Measurements from ENCODE around the gene WFDC1. TPM values are rescaled to one million over a fixed set of nuclear protein-coding genes. Genes with fewer than 3 reads are reported as not detected.

The WFDC1 gene
- total RNA-seq, 1 experiment from 2014 or later = not detected

GRCh38 chr16:84331998-84332780, 37.5 kb downstream of the WFDC1 start:
- POLR2A ChIA-PET = no interaction called here
- Histone ChIP-seq H3K4me3 (ENCODE audit: low read depth, low read length) (no peak overlapping the region), H3K27me3 (replicated peaks; ENCODE audit: control insufficient read depth, insufficient read depth, low read length) (no peaks in the 10 kb centered on the region; the same call in 1 of the 2 replicates), H3K4me1 (no peaks in the 10 kb centered on the region), H3K9me3 (peaks cover 6% of the 10 kb centered on the region; the same call in 1 of the 2 replicates), H3K36me3 (ENCODE audit: control insufficient read depth, insufficient read depth, low read length) (no peaks in the 10 kb centered on the region)
- Mint-ChIP-seq H3K9me3 (ENCODE audit: unreplicated experiment) (peaks cover 17% of the 10 kb centered on the region), H3K27me3 (ENCODE audit: insufficient read depth, unreplicated experiment) (no peaks in the 10 kb centered on the region), H3K36me3 (ENCODE audit: insufficient read depth, unreplicated experiment) (no peaks in the 10 kb centered on the region), H3K27ac (ENCODE audit: unreplicated experiment) (no peak overlapping the region), H3K4me3 (ENCODE audit: unreplicated experiment) (no peak overlapping the region), H3K4me1 (ENCODE audit: low read depth, unreplicated experiment) (no peaks in the 10 kb centered on the region)
- BruUV-seq (replicated peaks) = no TSS peak
- TF ChIP-seq CTCF (IDR thresholded peaks at IDR 0.05; ENCODE audit: insufficient read depth in 1 of 2, low read depth in 1 of 2, low read length in 1 of 2, severe bottlenecking in 1 of 2, unreplicated experiment in 1 of 2) = no peak
- CTCF ChIA-PET = no interaction called here
- DNase-seq = no peak
- intact Hi-C loops (cut with micrococcal nuclease; ENCODE audit: unreplicated experiment) = no loop called here

- Mint-ChIP-seq H3K27ac (ENCODE audit: unreplicated experiment) (no peak overlapping the region), H3K27me3 (ENCODE audit: insufficient read depth, unreplicated experiment) (no peaks in the 10 kb centered on the region), H3K4me1 (ENCODE audit: low read depth, unreplicated experiment) (no peaks in the 10 kb centered on the region), H3K4me3 (ENCODE audit: unreplicated experiment) (no peak overlapping the region), H3K9me3 (ENCODE audit: unreplicated experiment) (peaks cover 24% of the 10 kb centered on the region), H3K36me3 (ENCODE audit: insufficient read depth, unreplicated experiment) (no peaks in the 10 kb centered on the region)
- H3K27me3 ChIP-seq (replicated peaks; ENCODE audit: control insufficient read depth, insufficient read depth, low read length) = no peaks in the 10 kb centered on the region
- ChIA-PET CTCF (interaction anchor here (0.6 kb wide), 1 partner anchor 339 kb away, joined by 3 read pairs; no protein-coding TSS in a partner anchor), POLR2A (no interaction called here)
- no peaks in the 10 kb centered on the region for H3K4me1 ChIP-seq
- no peak overlapping the region for H3K4me3 ChIP-seq (ENCODE audit: low read depth, low read length)
- no peak for DNase-seq
- no peak for TF ChIP-seq CTCF (IDR thresholded peaks at IDR 0.05; ENCODE audit: insufficient read depth in 1 of 2, low read depth in 1 of 2, low read length in 1 of 2, severe bottlenecking in 1 of 2, unreplicated experiment in 1 of 2)
- H3K36me3 ChIP-seq (ENCODE audit: control insufficient read depth, insufficient read depth, low read length) = no peaks in the 10 kb centered on the region
- intact Hi-C loops (cut with micrococcal nuclease; ENCODE audit: unreplicated experiment) = no loop called here
- BruUV-seq (replicated peaks) = no TSS peak
- peaks cover 8% of the 10 kb centered on the region; the same call in 1 of the 2 replicates for H3K9me3 ChIP-seq
Measured at GRCh38 chr16:84332975-84333684, 38.5 kb downstream of the WFDC1 start.

GRCh38 chr16:84334058-84334457, 39.4 kb downstream of the WFDC1 start:
- no peaks in the 10 kb centered on the region for H3K4me1 Mint-ChIP-seq (ENCODE audit: low read depth, unreplicated experiment)
- POLR2A ChIA-PET = no interaction called here
- H3K36me3 ChIP-seq (ENCODE audit: control insufficient read depth, insufficient read depth, low read length) = no peaks in the 10 kb centered on the region
- no peak overlapping the region for H3K4me3 ChIP-seq (ENCODE audit: low read depth, low read length)
- no peak for DNase-seq
- BruUV-seq (replicated peaks) = no TSS peak
- peaks cover 24% of the 10 kb centered on the region for H3K9me3 Mint-ChIP-seq (ENCODE audit: unreplicated experiment)
- peaks cover 8% of the 10 kb centered on the region; the same call in 1 of the 2 replicates for H3K9me3 ChIP-seq
- H3K27me3 Mint-ChIP-seq (ENCODE audit: insufficient read depth, unreplicated experiment) = no peaks in the 10 kb centered on the region
- H3K4me3 Mint-ChIP-seq (ENCODE audit: unreplicated experiment) = no peak overlapping the region
- H3K27ac Mint-ChIP-seq (ENCODE audit: unreplicated experiment) = no peak overlapping the region
- intact Hi-C loops (cut with micrococcal nuclease; ENCODE audit: unreplicated experiment) = no loop called here
- no peaks in the 10 kb centered on the region for H3K27me3 ChIP-seq (replicated peaks; ENCODE audit: control insufficient read depth, insufficient read depth, low read length)
- TF ChIP-seq CTCF (IDR thresholded peaks at IDR 0.05; ENCODE audit: insufficient read depth in 1 of 2, low read depth in 1 of 2, low read length in 1 of 2, severe bottlenecking in 1 of 2, unreplicated experiment in 1 of 2) = no peak
- no peaks in the 10 kb centered on the region for H3K36me3 Mint-ChIP-seq (ENCODE audit: insufficient read depth, unreplicated experiment)
- CTCF ChIA-PET = interaction anchor here (0.6 kb wide), 1 partner anchor 338 kb away, joined by 3 read pairs; no protein-coding TSS in a partner anchor
- no peaks in the 10 kb centered on the region for H3K4me1 ChIP-seq

All from Caco-2 (cell line).